Ascending aorta (tissue), 2 donors: ENCODE measurements around the gene POU2AF3. TPM values are rescaled to one million over a fixed set of nuclear protein-coding genes. Genes with fewer than 3 reads are reported as not detected.

Source experiments
- DNase-seq, 2 donors: peaks; one replicate each; pipeline ENCODE4 v3.0.0-alpha.2; 2019; ENCODE audit warnings: low spot score in 2 of 2
- H3K27ac ChIP-seq, 2 donors: fragments of 200-600 bp; sonication (generic); one replicate each; pipeline ENCODE4 v1.5.1; 2016 to 2017; ENCODE audit warnings: mild to moderate bottlenecking in 1 of 2
- H3K27me3 ChIP-seq: fragments of 200-600 bp; sonication (generic); one replicate; pipeline ENCODE4 v1.5.1; 2017
- H3K36me3 ChIP-seq, 2 donors: fragments of 200-600 bp; sonication (generic); one replicate each; pipeline ENCODE4 v1.5.1; 2016
- H3K4me1 ChIP-seq, 2 donors: fragments of 200-600 bp; sonication (generic); one replicate each; pipeline ENCODE4 v1.5.1; 2016 to 2017; ENCODE audit warnings: mild to moderate bottlenecking in 1 of 2
- H3K4me3 ChIP-seq, 2 donors: fragments of 200-600 bp; sonication (generic); one replicate each; pipeline ENCODE4 v1.5.1; 2016 to 2017; ENCODE audit warnings: mild to moderate bottlenecking in 1 of 2
- H3K9me3 ChIP-seq, 2 donors: fragments of 200-600 bp; sonication (generic); one replicate each; pipeline ENCODE4 v1.5.1; 2016
- intact Hi-C: fragments of 100-400 bp; cut with DNase I; formaldehyde crosslinking; loops from one replicate; pipeline ENCODE4 v1.15.1; 2023
- total RNA-seq: library from RNA; depleted of rRNA; stranded (reverse); fragments of >200 nt; gene quantifications from one replicate; pipeline ENCODE4 v1.1.0, GENCODE V29; 2016
- TF ChIP-seq, protein P1 (sequence below), 3 experiments: fragments of 200-600 bp in 2 of 3; fragments of 450-650 bp in 1 of 3; sonication (generic) in 2 of 3; IDR thresholded peaks; one replicate each; pipeline ENCODE4 v1.5.1; 2016 to 2019; ENCODE audit warnings: antibody characterized with exemption in 3 of 3, mild to moderate bottlenecking in 1 of 3, moderate library complexity in 1 of 3

The POU2AF3 gene
- total RNA-seq, 1 donor from 2014 or later, result not detected

DNA sequence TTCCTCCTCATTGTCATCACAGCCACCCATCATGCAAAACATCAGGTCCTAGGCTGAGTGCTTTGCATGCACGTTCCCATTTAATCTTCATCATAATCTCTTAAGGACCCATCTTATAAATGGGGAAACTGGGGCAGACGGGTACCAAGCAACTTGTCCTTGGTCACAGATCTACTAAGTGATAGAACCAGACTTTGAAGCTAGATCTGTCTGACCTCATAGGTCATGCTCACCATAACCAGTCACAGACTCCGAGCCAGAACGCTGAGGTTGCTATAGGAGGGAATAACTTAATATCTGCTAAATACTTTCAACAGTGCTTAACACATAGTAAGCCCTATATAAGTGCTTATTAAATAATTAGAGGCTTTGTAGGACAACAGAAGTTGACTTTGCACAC, 37.7 kb downstream of the POU2AF3 start:
- Histone ChIP-seq H3K36me3 (no peaks in the 10 kb centered on the region), H3K27ac (no peak overlapping the region), H3K9me3 (no peaks in the 10 kb centered on the region), H3K27me3 (no peaks in the 10 kb centered on the region), H3K4me3 (no peak overlapping the region), H3K4me1 (peaks cover 15 to 20% of the 10 kb centered on the region in 2 donors)
- intact Hi-C loops, result no loop called here
- DNase-seq, result no peak
- TF ChIP-seq, protein P1, sequence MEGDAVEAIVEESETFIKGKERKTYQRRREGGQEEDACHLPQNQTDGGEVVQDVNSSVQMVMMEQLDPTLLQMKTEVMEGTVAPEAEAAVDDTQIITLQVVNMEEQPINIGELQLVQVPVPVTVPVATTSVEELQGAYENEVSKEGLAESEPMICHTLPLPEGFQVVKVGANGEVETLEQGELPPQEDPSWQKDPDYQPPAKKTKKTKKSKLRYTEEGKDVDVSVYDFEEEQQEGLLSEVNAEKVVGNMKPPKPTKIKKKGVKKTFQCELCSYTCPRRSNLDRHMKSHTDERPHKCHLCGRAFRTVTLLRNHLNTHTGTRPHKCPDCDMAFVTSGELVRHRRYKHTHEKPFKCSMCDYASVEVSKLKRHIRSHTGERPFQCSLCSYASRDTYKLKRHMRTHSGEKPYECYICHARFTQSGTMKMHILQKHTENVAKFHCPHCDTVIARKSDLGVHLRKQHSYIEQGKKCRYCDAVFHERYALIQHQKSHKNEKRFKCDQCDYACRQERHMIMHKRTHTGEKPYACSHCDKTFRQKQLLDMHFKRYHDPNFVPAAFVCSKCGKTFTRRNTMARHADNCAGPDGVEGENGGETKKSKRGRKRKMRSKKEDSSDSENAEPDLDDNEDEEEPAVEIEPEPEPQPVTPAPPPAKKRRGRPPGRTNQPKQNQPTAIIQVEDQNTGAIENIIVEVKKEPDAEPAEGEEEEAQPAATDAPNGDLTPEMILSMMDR (IDR thresholded peaks at IDR 0.05), result no peak

DNA sequence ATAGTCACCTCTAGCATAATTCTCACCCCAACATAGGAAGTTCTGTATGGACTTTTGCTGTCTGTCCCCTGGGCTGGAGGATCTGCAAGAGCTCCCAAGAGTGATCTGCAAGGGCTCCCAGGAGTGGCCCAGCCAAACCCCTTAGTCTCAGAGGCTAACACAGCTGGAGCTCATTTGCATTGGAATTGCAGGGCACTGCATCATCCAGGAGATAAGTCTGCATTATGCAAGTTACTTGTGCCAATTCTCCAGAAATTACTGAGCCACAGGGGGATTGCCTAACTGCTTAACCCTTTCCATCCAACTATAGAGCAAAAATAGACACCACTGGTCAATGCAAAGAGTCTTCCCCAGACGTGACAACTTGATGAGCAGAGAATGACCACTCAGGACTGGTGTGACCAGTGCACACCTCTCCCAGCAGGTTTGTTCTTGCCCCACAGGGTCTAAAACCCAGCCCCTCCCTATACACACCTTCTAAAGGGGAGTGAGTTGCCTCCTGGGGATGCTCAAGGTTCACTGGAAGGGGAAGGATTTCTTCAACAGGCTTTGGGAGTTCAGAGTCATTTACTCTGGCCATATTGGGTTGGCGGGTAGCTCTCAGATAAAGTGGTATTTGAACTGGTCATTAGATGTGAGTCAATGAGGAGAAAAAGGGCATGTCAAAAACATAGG, 38.4 kb downstream of the POU2AF3 start:
- Histone ChIP-seq H3K9me3 (no peaks in the 10 kb centered on the region), H3K4me1 (peaks cover 9 to 13% of the 10 kb centered on the region in 2 donors), H3K27me3 (no peaks in the 10 kb centered on the region), H3K27ac (no peak overlapping the region), H3K36me3 (no peaks in the 10 kb centered on the region), H3K4me3 (no peak overlapping the region)
- no peak for DNase-seq
- TF ChIP-seq, protein P1 (IDR thresholded peaks at IDR 0.05), result no peak
- intact Hi-C loops, result no loop called here

DNA sequence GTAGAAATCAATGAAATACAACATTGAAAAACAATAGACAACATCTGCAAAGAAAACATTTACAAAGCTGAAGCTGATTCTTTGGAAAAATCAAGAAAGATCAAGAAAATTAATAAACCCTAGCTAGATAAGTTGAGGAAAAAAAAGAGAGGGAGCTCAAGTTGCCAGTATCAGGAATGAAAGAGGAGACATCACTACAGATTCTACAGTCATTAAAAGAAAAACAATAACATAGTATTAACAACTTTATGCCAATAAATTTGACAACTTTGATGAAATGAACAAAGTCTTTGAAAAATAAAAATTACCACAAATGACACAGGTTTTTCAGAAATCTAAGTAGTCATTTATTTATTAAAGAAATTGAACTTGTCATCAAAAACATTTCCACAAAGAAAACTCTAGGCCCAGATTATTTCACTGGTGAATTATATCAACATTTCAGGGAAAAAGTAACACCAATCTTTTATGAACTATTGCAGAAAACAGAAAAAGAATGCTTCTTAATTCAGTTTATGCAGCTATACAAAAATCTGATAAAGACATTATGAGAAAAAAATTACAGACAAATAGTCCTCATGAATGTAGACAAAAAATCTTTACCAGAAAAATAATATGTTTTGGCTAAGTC, 41.5 kb downstream of the POU2AF3 start:
- Histone ChIP-seq H3K27ac (no peak overlapping the region), H3K27me3 (no peaks in the 10 kb centered on the region), H3K9me3 (no peaks in the 10 kb centered on the region), H3K4me3 (no peak overlapping the region), H3K4me1 (peaks cover 0 to 3% of the 10 kb centered on the region in 2 donors), H3K36me3 (no peaks in the 10 kb centered on the region)
- DNase-seq, result no peak
- TF ChIP-seq, protein P1 (IDR thresholded peaks at IDR 0.05), result no peak
- intact Hi-C loops, result no loop called here

DNA sequence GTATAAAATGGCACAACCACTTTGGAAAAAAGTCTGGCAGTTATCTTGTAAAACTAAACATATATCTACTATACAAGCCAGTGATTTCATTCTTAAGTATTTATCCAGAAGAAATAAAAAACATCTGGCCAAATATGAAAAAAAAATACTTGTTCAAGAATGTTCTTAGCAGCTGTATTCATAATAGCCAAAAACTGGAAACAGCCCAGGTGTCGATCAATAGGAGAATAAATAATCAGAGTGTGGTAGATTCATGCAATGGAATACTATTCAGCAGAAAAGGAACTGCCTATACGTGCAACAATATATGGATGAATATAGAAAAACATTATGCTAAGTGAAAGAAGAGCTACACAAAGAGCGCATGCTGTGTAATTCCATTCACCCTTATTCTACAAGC, 44.0 kb downstream of the POU2AF3 start:
- Histone ChIP-seq H3K27ac (no peak overlapping the region), H3K9me3 (no peaks in the 10 kb centered on the region), H3K36me3 (no peaks in the 10 kb centered on the region), H3K27me3 (no peaks in the 10 kb centered on the region), H3K4me3 (no peak overlapping the region), H3K4me1 (no peaks in the 10 kb centered on the region)
- intact Hi-C loops, result no loop called here
- TF ChIP-seq, protein P1 (IDR thresholded peaks at IDR 0.05), result no peak
- no peak for DNase-seq

DNA sequence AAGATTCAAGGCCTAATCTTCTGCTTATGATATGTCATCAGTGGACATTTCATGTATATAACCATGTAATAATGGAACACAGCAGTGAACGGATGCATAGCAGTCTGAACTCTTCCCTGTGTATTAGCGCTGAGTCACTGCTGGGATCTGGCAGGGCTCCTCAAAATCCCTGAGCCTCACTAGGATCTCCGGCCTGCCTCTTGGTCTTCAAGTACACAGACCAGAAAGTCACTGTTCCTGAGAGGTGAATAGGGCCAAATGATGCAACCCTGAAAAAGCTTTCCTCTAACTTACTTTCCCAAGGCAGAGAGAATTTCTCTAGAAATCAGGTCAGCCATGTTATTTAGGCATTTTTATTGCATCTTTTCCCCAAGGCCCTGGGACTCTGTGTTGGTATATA, 45.7 kb downstream of the POU2AF3 start:
- TF ChIP-seq, protein P1 (IDR thresholded peaks at IDR 0.05), result no peak
- Histone ChIP-seq H3K27ac (no peak overlapping the region), H3K36me3 (no peaks in the 10 kb centered on the region), H3K4me3 (no peak overlapping the region), H3K4me1 (no peaks in the 10 kb centered on the region), H3K27me3 (no peaks in the 10 kb centered on the region), H3K9me3 (no peaks in the 10 kb centered on the region)
- DNase-seq, result peak in 1 of 2 donors; percentile 69
- intact Hi-C loops, result no loop called here
